HCT116 (cell line): ENCODE results near the gene NEK6. TPM values are rescaled to one million over a fixed set of nuclear protein-coding genes. Genes with fewer than 3 reads are reported as not detected.

Experiments
- ATAC-seq: fragments of 200-7000 bp; cut with Tn5 transposase; 2 replicates; pipeline ENCODE4 v1.9.1; 2020; ENCODE audit warnings: mild to moderate bottlenecking, moderate library complexity
- BruUV-seq: library from RNA; stranded (reverse); fragments of 400-500 nt; replicated peaks from 2 replicates; lab custom pipeline; 2021; lab: Mats Ljungman, UMichigan
- CTCF ChIA-PET: fragments of 300-600 bp; sonication (Branson Sonifier 250); formaldehyde crosslinking; loops from one replicate; lab custom pipeline; 2021; ENCODE audit warnings: antibody characterized with exemption; lab: Charles Lee
- POLR2A ChIA-PET: fragments of 300-600, 350-600 bp; sonication (Branson Sonifier 250); formaldehyde crosslinking; loops from one replicate; lab custom pipeline; 2021; ENCODE audit warnings: antibody characterized with exemption; lab: Charles Lee
- RAD21 ChIA-PET, 2 experiments: fragments of 300-600 bp; sonication (Branson Sonifier 250); formaldehyde crosslinking; loops; one replicate each; lab custom pipeline; 2023; ENCODE audit warnings: low total read pairs in 2 of 2; ENCODE audit not compliant: uncharacterized antibody in 2 of 2, unreplicated experiment in 2 of 2, low non-redundant PET in 1 of 2; lab: Charles Lee
- DNase-seq: peaks from one replicate; pipeline ENCODE4 v3.0.0-alpha.2; 2010; ENCODE audit warnings: low read depth, low spot score
- H2AFZ ChIP-seq: fragments of 200-600 bp; shearing (Covaris generic), sonication (generic); 2 replicates; pipeline ENCODE4 v1.6.1; 2017; ENCODE audit warnings: low read depth, mixed run types, mixed read lengths, antibody characterized with exemption, low read length; ENCODE audit not compliant: poor library complexity, severe bottlenecking
- H3K27ac ChIP-seq: 2 replicates; pipeline ENCODE4 v1.5.1; 2012; ENCODE audit warnings: low read depth, low read length
- H3K27me3 ChIP-seq: fragments of 200-600 bp; sonication (generic); 2 replicates; pipeline ENCODE4 v1.6.1; 2016; ENCODE audit warnings: mixed run types, low read length, mixed read lengths; ENCODE audit not compliant: insufficient read depth
- H3K36me3 ChIP-seq, 2 experiments: fragments of 200-500 bp in 1 of 2; fragments of 200-600 bp in 1 of 2; sonication (Bioruptor generic) in 1 of 2; sonication (generic) in 1 of 2; 2 replicates each; pipeline versions ENCODE4 v1.5.1 to v1.6.1; 2014 to 2016; ENCODE audit warnings: low read length in 2 of 2, inconsistent platforms in 1 of 2, mixed read lengths in 1 of 2, mixed run types in 1 of 2; ENCODE audit not compliant: insufficient read depth in 2 of 2, control insufficient read depth in 1 of 2
- H3K4me1 ChIP-seq, 2 experiments: fragments of 200-600 bp in 1 of 2; sonication (generic) in 1 of 2; 2 replicates each; pipeline versions ENCODE4 v1.5.1 to v1.6.1; 2012 to 2017; ENCODE audit warnings: low read length in 2 of 2, inconsistent platforms in 1 of 2, mild to moderate bottlenecking in 1 of 2, mixed read lengths in 1 of 2, mixed run types in 1 of 2, moderate library complexity in 1 of 2; ENCODE audit not compliant: insufficient read depth in 2 of 2, control insufficient read depth in 1 of 2
- H3K4me2 ChIP-seq: fragments of 200-600 bp; sonication (generic); 2 replicates; pipeline ENCODE4 v1.6.1; 2017; ENCODE audit warnings: mixed run types, low read length, mixed read lengths
- H3K4me3 ChIP-seq, 2 experiments: fragments of 200-600 bp in 1 of 2; sonication (generic) in 1 of 2; replicated peaks in 1 of 2; 2 replicates each; pipeline ENCODE4 v1.5.1; 2011 to 2016; ENCODE audit warnings: low read length in 2 of 2, control low read depth in 1 of 2, low read depth in 1 of 2, mild to moderate bottlenecking in 1 of 2, mixed read lengths in 1 of 2, mixed run types in 1 of 2
- H3K79me2 ChIP-seq: fragments of 200-600 bp; sonication (generic); 2 replicates; pipeline ENCODE4 v1.6.1; 2017; ENCODE audit warnings: mild to moderate bottlenecking, mixed run types, low read length, moderate library complexity, mixed read lengths; ENCODE audit not compliant: insufficient read depth
- H3K9ac ChIP-seq: fragments of 200-600 bp; sonication (generic); 2 replicates; pipeline ENCODE4 v1.6.1; 2016; ENCODE audit warnings: low read length, mixed read lengths
- H3K9me2 ChIP-seq: fragments of 200-600 bp; sonication (generic), shearing (Covaris generic); 2 replicates; pipeline ENCODE4 v1.6.1; 2017; ENCODE audit warnings: mixed run types, mild to moderate bottlenecking, moderate library complexity; ENCODE audit not compliant: insufficient read depth
- H3K9me3 ChIP-seq, 2 experiments: fragments of 200-500 bp in 1 of 2; fragments of 200-600 bp in 1 of 2; sonication (Bioruptor generic) in 1 of 2; sonication (generic) in 1 of 2; 2 replicates each; pipeline ENCODE4 v1.6.1; 2014 to 2017; ENCODE audit warnings: low read length in 2 of 2, mixed read lengths in 2 of 2, inconsistent platforms in 1 of 2, low read depth in 1 of 2, mild to moderate bottlenecking in 1 of 2, mixed run types in 1 of 2, moderate library complexity in 1 of 2; ENCODE audit not compliant: control insufficient read depth in 1 of 2, insufficient read depth in 1 of 2
- H4K20me1 ChIP-seq: fragments of 200-600 bp; sonication (generic), shearing (Covaris generic); 2 replicates; pipeline ENCODE4 v1.6.1; 2017; ENCODE audit warnings: mixed run types, mild to moderate bottlenecking, moderate library complexity; ENCODE audit not compliant: insufficient read depth
- CBX3 ChIP-seq: IDR thresholded peaks from 2 replicates; pipeline ENCODE4 v1.6.1; 2012; ENCODE audit warnings: low read depth
- EGR1 ChIP-seq: IDR thresholded peaks from 2 replicates; pipeline ENCODE4 v1.6.1; 2012; ENCODE audit warnings: low read depth
- ELF1 ChIP-seq: IDR thresholded peaks from 2 replicates; pipeline ENCODE4 v1.6.1; 2012; ENCODE audit warnings: low read depth, borderline replicate concordance
- EZH2 ChIP-seq: fragments of 200-600 bp; sonication (generic); IDR thresholded peaks from 2 replicates; pipeline ENCODE4 v1.6.1; 2017; ENCODE audit warnings: antibody characterized with exemption, mixed run types
- JUND ChIP-seq: IDR thresholded peaks from 2 replicates; pipeline ENCODE4 v1.6.1; 2012
- POLR2AphosphoS5 ChIP-seq: IDR thresholded peaks from 2 replicates; pipeline ENCODE4 v1.6.1; 2011; ENCODE audit warnings: mild to moderate bottlenecking, low read depth, low read length, moderate library complexity
- RAD21 ChIP-seq: IDR thresholded peaks from 2 replicates; pipeline ENCODE4 v1.6.1; 2012; ENCODE audit warnings: low read depth, mild to moderate bottlenecking
- SIN3A ChIP-seq: IDR thresholded peaks from 2 replicates; pipeline ENCODE4 v1.6.1; 2012; ENCODE audit warnings: low read depth
- SRF ChIP-seq: IDR thresholded peaks from 2 replicates; pipeline ENCODE4 v1.6.1; 2012; ENCODE audit warnings: low read depth
- TCF7L2 ChIP-seq: IDR thresholded peaks from 2 replicates; pipeline ENCODE4 v1.7.0; 2011; ENCODE audit warnings: borderline replicate concordance, inconsistent platforms; ENCODE audit not compliant: insufficient read depth, insufficient read length; ENCODE audit errors: extremely low read depth
- ZFX ChIP-seq: fragments of 450-650 bp; IDR thresholded peaks from 2 replicates; pipeline ENCODE4 v1.6.1; 2017
- ZNF274 ChIP-seq: fragments of 200-500 bp; sonication (Bioruptor generic); IDR thresholded peaks from 2 replicates; pipeline ENCODE4 v1.6.1; 2014; ENCODE audit warnings: mild to moderate bottlenecking, low read depth, low read length, inconsistent platforms
- intact Hi-C: fragments of 100-400 bp; cut with micrococcal nuclease; formaldehyde crosslinking; loops from 2 replicates; pipeline ENCODE4 v1.10.0; 2022
- total RNA-seq: library from RNA; stranded (reverse); gene quantifications from one replicate; pipeline ENCODE4 v1.2.1, GENCODE V29; 2021; ENCODE audit not compliant: unreplicated experiment
- TF ChIP-seq, protein P1 (sequence below): IDR thresholded peaks from 2 replicates; pipeline ENCODE4 v1.6.1; 2012
- TF ChIP-seq, protein P2 (sequence below): IDR thresholded peaks from 2 replicates; pipeline ENCODE4 v1.6.1; 2011; ENCODE audit warnings: mild to moderate bottlenecking, low read length, moderate library complexity; ENCODE audit not compliant: insufficient replicate concordance; ENCODE audit errors: extremely low read depth
- TF ChIP-seq, protein P3 (sequence below), 3 experiments: fragments of 200-600 bp in 1 of 3; sonication (generic) in 1 of 3; IDR thresholded peaks in 2 of 3; conservative IDR thresholded peaks in 1 of 3; 2 replicates each; pipeline ENCODE4 v1.5.1; 2012 to 2017; ENCODE audit warnings: low read depth in 2 of 3, low read length in 2 of 3, antibody characterized with exemption in 1 of 3, borderline replicate concordance in 1 of 3, control low read depth in 1 of 3, mild to moderate bottlenecking in 1 of 3, mixed read lengths in 1 of 3, mixed run types in 1 of 3, moderate library complexity in 1 of 3; ENCODE audit not compliant: insufficient read depth in 1 of 3

Gene NEK6
- total RNA-seq, 1 experiment from 2014 or later = 40.8 TPM

DNA sequence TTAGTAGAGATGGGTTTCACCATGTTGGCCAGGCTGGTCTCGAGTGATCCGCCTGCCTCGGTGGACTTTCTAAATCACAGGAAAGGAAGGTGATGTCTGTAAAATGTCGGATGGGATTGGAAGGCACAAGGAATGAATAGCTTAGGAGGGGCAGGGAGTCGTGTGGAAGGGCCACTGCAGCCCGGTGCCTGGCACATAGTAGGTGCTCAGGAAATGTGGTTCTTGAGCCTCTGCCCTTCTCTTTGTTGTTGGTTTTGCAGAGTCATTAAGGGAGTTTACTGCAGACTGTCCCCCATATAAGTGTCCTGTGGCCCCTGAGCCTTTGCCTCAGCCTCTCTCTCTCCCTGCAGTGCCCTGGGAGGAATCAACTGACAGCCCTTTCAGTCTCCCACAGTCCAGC, 11.8 kb downstream of the NEK6 start:
- no peak for DNase-seq
- Histone ChIP-seq H3K36me3 (no peaks in the 10 kb centered on the region), H3K4me1 (peaks cover 2 to 15% of the 10 kb centered on the region in 2 experiments; a peak in 1 of 4 replicates), H3K4me2 (no peak overlapping the region), H3K27ac (no peak overlapping the region), H3K27me3 (no peaks in the 10 kb centered on the region), H3K4me3 (no peak overlapping the region)
- POLR2A ChIA-PET = no interaction called here
- intact Hi-C loops = no loop called here
- no peak for TF ChIP-seq ELF1
- TF ChIP-seq, all 23 proteins: peak for 0
- CTCF ChIA-PET = no interaction called here
- H2AFZ ChIP-seq = no peak overlapping the region
- no TSS peak for BruUV-seq
- H3K9me3 ChIP-seq = no peaks in the 10 kb centered on the region
- peaks cover 14% of the 10 kb centered on the region; the same call in 1 of the 2 replicates for H4K20me1 ChIP-seq
- no peak for ATAC-seq
- H3K79me2 ChIP-seq = peaks cover 93% of the 10 kb centered on the region
- RAD21 ChIA-PET = no interaction called here
- no peak overlapping the region for H3K9ac ChIP-seq
- no peaks in the 10 kb centered on the region for H3K9me2 ChIP-seq

DNA sequence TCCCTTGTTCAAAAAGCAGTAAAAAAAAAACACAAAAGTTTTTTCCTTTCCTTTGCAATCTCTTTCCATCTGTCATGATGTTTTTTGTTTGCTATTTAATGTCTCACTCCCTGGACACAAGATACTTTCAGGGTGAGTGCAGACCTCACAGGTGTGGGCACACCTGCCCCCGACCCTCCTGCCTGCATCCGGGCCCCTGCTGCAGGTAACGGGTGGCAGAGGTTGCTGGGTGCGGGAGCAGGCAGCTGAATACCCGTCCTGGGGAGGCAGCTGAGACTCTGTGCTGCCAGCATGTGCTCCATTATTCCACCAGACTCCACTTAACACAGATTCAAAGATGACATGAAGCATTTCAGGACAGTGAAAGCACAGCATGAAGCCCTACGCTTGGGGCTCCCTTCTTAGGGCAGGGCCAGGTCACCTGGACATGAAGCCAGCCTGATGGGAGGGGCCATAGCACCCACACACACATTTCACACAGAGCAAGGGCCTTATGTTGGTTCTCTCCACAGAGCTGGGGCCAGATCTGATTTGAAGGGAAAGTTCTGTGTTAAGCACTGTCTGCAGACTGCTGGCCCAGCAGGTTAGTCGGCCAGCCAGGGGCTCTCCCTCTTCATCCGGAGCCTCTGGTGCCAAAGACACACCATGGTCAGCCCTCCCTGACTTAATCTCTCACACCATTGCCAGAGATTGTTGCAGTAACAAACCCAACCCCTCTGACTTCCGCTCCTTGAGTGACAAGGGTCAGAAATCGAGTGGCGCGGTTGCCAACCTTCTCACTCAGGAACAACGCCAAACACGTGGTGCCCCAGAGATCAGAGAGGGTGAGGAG, 13.0 kb downstream of the NEK6 start:
- Histone ChIP-seq H3K9me3 (no peaks in the 10 kb centered on the region), H3K9me2 (no peaks in the 10 kb centered on the region), H4K20me1 (peaks cover 14% of the 10 kb centered on the region; the same call in 1 of the 2 replicates), H3K9ac (no peak overlapping the region), H3K27ac (no peak overlapping the region), H3K4me1 (peaks cover 2 to 15% of the 10 kb centered on the region in 2 experiments; a peak in 1 of 4 replicates), H3K27me3 (no peaks in the 10 kb centered on the region), H3K36me3 (no peaks in the 10 kb centered on the region), H3K79me2 (peaks cover 94% of the 10 kb centered on the region), H3K4me2 (no peak overlapping the region), H3K4me3 (no peak overlapping the region), H2AFZ (no peak overlapping the region)
- intact Hi-C loops = no loop called here
- RAD21 ChIA-PET = no interaction called here
- no TSS peak for BruUV-seq
- ATAC-seq = no peak
- POLR2A ChIA-PET = no interaction called here
- DNase-seq = no peak
- CTCF ChIA-PET = no interaction called here
- TF ChIP-seq SRF (no peak), POLR2AphosphoS5 (no peak), EGR1 (no peak), JUND (no peak), TCF7L2 (no peak), SIN3A (no peak), ELF1 (no peak), EZH2 (no peak), RAD21 (no peak), ZNF274 (no peak), CBX3 (no peak), ZFX (no peak)
- TF ChIP-seq, protein P1, sequence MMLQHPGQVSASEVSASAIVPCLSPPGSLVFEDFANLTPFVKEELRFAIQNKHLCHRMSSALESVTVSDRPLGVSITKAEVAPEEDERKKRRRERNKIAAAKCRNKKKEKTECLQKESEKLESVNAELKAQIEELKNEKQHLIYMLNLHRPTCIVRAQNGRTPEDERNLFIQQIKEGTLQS = no peak
- TF ChIP-seq, protein P2, sequence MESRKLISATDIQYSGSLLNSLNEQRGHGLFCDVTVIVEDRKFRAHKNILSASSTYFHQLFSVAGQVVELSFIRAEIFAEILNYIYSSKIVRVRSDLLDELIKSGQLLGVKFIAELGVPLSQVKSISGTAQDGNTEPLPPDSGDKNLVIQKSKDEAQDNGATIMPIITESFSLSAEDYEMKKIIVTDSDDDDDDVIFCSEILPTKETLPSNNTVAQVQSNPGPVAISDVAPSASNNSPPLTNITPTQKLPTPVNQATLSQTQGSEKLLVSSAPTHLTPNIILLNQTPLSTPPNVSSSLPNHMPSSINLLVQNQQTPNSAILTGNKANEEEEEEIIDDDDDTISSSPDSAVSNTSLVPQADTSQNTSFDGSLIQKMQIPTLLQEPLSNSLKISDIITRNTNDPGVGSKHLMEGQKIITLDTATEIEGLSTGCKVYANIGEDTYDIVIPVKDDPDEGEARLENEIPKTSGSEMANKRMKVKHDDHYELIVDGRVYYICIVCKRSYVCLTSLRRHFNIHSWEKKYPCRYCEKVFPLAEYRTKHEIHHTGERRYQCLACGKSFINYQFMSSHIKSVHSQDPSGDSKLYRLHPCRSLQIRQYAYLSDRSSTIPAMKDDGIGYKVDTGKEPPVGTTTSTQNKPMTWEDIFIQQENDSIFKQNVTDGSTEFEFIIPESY = no peak
- TF ChIP-seq, protein P3, sequence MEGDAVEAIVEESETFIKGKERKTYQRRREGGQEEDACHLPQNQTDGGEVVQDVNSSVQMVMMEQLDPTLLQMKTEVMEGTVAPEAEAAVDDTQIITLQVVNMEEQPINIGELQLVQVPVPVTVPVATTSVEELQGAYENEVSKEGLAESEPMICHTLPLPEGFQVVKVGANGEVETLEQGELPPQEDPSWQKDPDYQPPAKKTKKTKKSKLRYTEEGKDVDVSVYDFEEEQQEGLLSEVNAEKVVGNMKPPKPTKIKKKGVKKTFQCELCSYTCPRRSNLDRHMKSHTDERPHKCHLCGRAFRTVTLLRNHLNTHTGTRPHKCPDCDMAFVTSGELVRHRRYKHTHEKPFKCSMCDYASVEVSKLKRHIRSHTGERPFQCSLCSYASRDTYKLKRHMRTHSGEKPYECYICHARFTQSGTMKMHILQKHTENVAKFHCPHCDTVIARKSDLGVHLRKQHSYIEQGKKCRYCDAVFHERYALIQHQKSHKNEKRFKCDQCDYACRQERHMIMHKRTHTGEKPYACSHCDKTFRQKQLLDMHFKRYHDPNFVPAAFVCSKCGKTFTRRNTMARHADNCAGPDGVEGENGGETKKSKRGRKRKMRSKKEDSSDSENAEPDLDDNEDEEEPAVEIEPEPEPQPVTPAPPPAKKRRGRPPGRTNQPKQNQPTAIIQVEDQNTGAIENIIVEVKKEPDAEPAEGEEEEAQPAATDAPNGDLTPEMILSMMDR (IDR thresholded peaks at IDR 0.05 in 2 of 3, conservative IDR thresholded peaks at IDR 0.05 in 1 of 3; ENCODE audit: borderline replicate concordance in 1 of 3, insufficient read depth in 1 of 3, low read depth in 2 of 3, low read length in 2 of 3) = no peak
